Measurements from ENCODE around the gene IQSEC1. TPM values are rescaled to one million over a fixed set of nuclear protein-coding genes. Genes with fewer than 3 reads are reported as not detected.

Gene IQSEC1
- total and polyA plus RNA-seq, 2 donors (not counting 1 experiment from before 2014, with no cell fraction given), result 96.7 to 222 TPM

DNA sequence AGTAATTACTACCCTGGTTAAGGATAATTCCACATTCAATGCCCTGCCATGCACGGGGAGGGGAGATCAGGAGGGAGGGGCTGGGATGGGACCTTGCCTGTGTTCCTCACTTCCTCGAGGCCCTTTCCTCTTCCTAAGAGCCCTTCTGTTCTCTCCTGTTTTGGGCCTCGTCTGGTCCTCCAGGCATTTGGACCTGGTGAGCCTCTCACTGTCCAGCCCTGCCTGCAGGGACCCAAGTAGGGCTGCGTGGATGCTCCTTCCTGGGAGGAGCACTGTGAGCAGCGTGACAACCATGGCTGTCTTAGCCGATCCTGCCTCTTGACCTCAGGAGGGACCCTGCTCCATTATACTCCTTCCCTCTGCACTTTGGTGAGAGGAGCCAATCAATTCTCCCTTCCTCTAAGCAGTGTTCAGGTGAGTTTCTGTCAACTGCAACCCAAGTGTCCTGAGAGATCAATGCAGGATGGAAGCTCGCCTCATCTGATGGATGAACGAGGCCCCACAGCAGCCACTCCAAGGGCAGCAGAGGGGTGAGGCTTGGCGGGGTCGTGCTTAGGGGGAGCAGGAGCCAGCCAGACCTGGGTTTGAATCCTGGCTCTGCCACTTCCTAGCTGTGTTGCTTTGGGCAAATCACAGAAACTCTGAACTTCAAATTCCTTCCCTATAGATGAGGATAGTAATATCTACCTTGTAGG is 92.5 kb downstream of the IQSEC1 start:
- Histone ChIP-seq H4K20me1 (ENCODE audit: control insufficient read depth, insufficient read depth, low read length, poor library complexity, severe bottlenecking) (peaks cover 99% of the 10 kb centered on the region), H3K79me2 (ENCODE audit: control insufficient read depth, insufficient read depth, low read length) (peaks cover 96% of the 10 kb centered on the region), H3K4me1 (ENCODE audit: control insufficient read depth in 2 of 2, insufficient read depth in 2 of 2, low read length in 2 of 2) (peaks cover 40 to 51% of the 10 kb centered on the region in 2 donors), H2AFZ (ENCODE audit: insufficient read depth, low read depth, low read length, poor library complexity, severe bottlenecking) (no peak overlapping the region), H3K27me3 (replicated peaks in 1 of 4; ENCODE audit: control extremely low read depth in 1 of 4, control insufficient read depth in 3 of 4, insufficient read depth in 4 of 4, low read length in 3 of 4) (no peaks in the 10 kb centered on the region), H3K9me3 (ENCODE audit: control extremely low read depth in 1 of 3, control insufficient read depth in 2 of 3, insufficient read depth in 1 of 3, low read length in 2 of 3) (no peaks in the 10 kb centered on the region), H3K27ac (ENCODE audit: low read length in 2 of 2) (no peak overlapping the region), H3K9ac (ENCODE audit: low read length) (no peak overlapping the region), H3K4me2 (replicated peaks; ENCODE audit: low read depth, low read length, poor library complexity, severe bottlenecking) (no peak overlapping the region), H3K4me3 (ENCODE audit: control extremely low read depth in 1 of 5, extremely low read depth in 1 of 5, insufficient read depth in 1 of 5, low read depth in 2 of 5, low read length in 4 of 5) (no peak overlapping the region), H3K36me3 (replicated peaks in 1 of 2; ENCODE audit: control extremely low read depth in 1 of 2, control insufficient read depth in 1 of 2, extremely low read depth in 1 of 2, insufficient read depth in 2 of 2, low read length in 1 of 2) (peaks cover 0 to 68% of the 10 kb centered on the region in 2 experiments)
- no peak overlapping the region for H3K4me3 Mint-ChIP-seq
- H3K9me3 Mint-ChIP-seq (ENCODE audit: insufficient read depth), result no peaks in the 10 kb centered on the region
- ChIA-PET POLR2A (no interaction called here), CTCF (interaction anchor here (0.8 to 6.1 kb wide), 8 partner anchors 8 to 472 kb away, joined by 3 to 69 read pairs (median 8); no protein-coding TSS in a partner anchor)
- DNase-seq (no peak), ATAC-seq (ENCODE audit: low read depth) (no peak)
- intact Hi-C loops (cut with micrococcal nuclease), result loop anchor here (5.0 kb wide), 1 partner anchor 33 kb away; no protein-coding TSS in a partner anchor
- H3K4me1 Mint-ChIP-seq, result peaks cover 72% of the 10 kb centered on the region
- peak overlapping the region; percentile 51 for H3K27ac Mint-ChIP-seq
- no peaks in the 10 kb centered on the region for H3K27me3 Mint-ChIP-seq
- TF ChIP-seq EZH2 (IDR thresholded peaks at IDR 0.05; ENCODE audit: borderline replicate concordance, insufficient read depth, low read depth, low read length, poor library complexity, severe bottlenecking) (no peak), CTCF (IDR thresholded peaks at IDR 0.05) (no peak)
- 91% methylated on average over 9 of the region's 10 CpGs for WGBS (ENCODE audit: insufficient coverage)

DNA sequence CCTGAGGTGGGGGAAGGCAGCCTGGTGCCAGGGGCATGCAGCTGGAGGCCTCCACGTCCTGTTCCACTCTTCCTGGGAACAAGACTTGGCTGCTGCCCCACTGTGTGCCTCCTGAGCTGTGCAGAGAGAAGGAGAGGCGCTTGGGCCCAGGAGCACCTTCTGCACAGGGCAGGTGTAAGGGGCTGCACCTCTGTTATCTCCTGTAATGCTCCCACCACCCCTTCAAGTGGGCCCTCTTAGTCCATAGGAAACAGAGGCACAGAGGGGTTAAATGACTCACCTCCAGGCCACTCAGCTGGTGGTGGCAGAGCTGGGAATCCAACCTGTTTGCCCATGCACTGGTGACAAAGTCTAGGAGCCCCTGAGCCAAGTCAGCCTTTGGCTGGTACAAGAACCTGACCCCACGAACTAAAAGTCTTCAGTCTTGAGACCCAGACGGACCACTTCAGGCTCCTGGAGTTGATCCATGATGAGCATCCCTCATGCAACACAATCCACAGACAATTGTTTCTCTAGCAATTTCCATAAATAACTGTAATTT is 93.2 kb downstream of the IQSEC1 start:
- TF ChIP-seq EZH2 (IDR thresholded peaks at IDR 0.05; ENCODE audit: borderline replicate concordance, insufficient read depth, low read depth, low read length, poor library complexity, severe bottlenecking) (no peak), CTCF (IDR thresholded peaks at IDR 0.05) (no peak)
- H3K9me3 ChIP-seq (ENCODE audit: control extremely low read depth in 1 of 3, control insufficient read depth in 2 of 3, insufficient read depth in 1 of 3, low read length in 2 of 3), result no peaks in the 10 kb centered on the region
- H3K27ac Mint-ChIP-seq, result peak overlapping the region; percentile 26
- H3K79me2 ChIP-seq (ENCODE audit: control insufficient read depth, insufficient read depth, low read length), result peaks cover 96% of the 10 kb centered on the region
- DNase-seq (no peak), ATAC-seq (ENCODE audit: low read depth) (no peak)
- ChIA-PET POLR2A (no interaction called here), CTCF (interaction anchor here (1.0 to 6.1 kb wide), 2 partner anchors 14 to 22 kb away, joined by 3 to 69 read pairs; no protein-coding TSS in a partner anchor)
- H3K4me3 Mint-ChIP-seq, result no peak overlapping the region
- H3K4me1 ChIP-seq (ENCODE audit: control insufficient read depth in 2 of 2, insufficient read depth in 2 of 2, low read length in 2 of 2), result peaks cover 38 to 51% of the 10 kb centered on the region in 2 donors
- 83% methylated on average over 2 of the region's 4 CpGs for WGBS (ENCODE audit: insufficient coverage)
- peaks cover 75% of the 10 kb centered on the region for H3K4me1 Mint-ChIP-seq
- intact Hi-C loops (cut with micrococcal nuclease), result loop anchor here (5.0 kb wide), 1 partner anchor 33 kb away; no protein-coding TSS in a partner anchor
- H3K27ac ChIP-seq (ENCODE audit: low read length in 2 of 2), result no peak overlapping the region
- no peaks in the 10 kb centered on the region for H3K9me3 Mint-ChIP-seq (ENCODE audit: insufficient read depth)
- no peak overlapping the region for H3K4me2 ChIP-seq (replicated peaks; ENCODE audit: low read depth, low read length, poor library complexity, severe bottlenecking)
- no peaks in the 10 kb centered on the region for H3K27me3 Mint-ChIP-seq
- H3K36me3 ChIP-seq (replicated peaks in 1 of 2; ENCODE audit: control extremely low read depth in 1 of 2, control insufficient read depth in 1 of 2, extremely low read depth in 1 of 2, insufficient read depth in 2 of 2, low read length in 1 of 2), result peaks cover 0 to 68% of the 10 kb centered on the region in 2 experiments
- no peak overlapping the region for H2AFZ ChIP-seq (ENCODE audit: insufficient read depth, low read depth, low read length, poor library complexity, severe bottlenecking)
- peaks cover 99% of the 10 kb centered on the region for H4K20me1 ChIP-seq (ENCODE audit: control insufficient read depth, insufficient read depth, low read length, poor library complexity, severe bottlenecking)
- no peak overlapping the region for H3K4me3 ChIP-seq (ENCODE audit: control extremely low read depth in 1 of 5, extremely low read depth in 1 of 5, insufficient read depth in 1 of 5, low read depth in 2 of 5, low read length in 4 of 5)
- H3K9ac ChIP-seq (ENCODE audit: low read length), result no peak overlapping the region
- H3K27me3 ChIP-seq (replicated peaks in 1 of 4; ENCODE audit: control extremely low read depth in 1 of 4, control insufficient read depth in 3 of 4, insufficient read depth in 4 of 4, low read length in 3 of 4), result no peaks in the 10 kb centered on the region
